NCI-H1048 (cell line): ENCODE measurements around the gene PRR5L.
"Not testable (repeated sequence)": the region's sequence is repeated elsewhere in the genome, so short reads cannot be mapped to it uniquely, and the experiment has no call there.

Experiments used
- DNase-seq: peaks from one replicate; lab custom pipeline; 2025; lab: John Stamatoyannopoulos, UW

PRR5L gene

DNA sequence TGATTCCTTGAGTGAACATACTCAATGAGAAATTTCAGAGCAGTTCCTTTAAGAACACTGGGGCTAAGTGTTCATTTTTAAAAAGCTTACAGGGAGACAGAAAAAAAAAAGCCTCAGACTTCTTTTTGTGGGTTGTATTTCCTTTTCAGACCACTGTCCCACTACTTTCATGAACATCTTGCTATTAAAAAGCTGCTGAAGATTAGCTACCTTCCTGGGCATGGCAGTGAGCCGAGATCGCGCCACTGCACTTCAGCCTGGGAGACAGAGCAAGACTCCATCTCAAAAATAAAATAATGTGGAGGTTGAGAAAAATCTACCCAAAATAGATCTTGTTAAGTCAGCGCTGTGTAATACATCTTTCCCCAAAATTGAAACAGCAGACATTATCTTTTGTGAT, 203.2 kb downstream of the PRR5L start:
- no peak for DNase-seq

GRCh38 chr11:36500315-36500721, 204.2 kb downstream of the PRR5L start:
- no peak for DNase-seq

DNA sequence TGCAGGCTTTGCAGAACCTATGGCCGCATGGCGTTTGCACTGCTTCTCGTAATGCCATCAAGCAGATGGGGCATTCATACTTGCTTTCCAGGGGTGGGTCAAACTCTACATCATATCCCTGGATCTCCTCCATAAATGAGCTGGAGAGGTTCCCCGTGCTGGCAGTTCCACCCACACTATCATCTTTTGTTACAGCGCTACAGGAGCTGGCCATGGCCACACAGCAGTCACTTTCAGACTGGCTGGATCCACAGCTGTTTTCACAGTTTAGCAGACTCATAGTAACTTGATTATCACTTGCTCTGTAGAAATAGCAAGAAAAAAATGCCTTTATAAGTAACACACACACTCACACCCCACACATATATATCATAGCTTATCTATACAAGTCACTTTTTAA, 205.1 kb downstream of the PRR5L start:
- no peak for DNase-seq

DNA sequence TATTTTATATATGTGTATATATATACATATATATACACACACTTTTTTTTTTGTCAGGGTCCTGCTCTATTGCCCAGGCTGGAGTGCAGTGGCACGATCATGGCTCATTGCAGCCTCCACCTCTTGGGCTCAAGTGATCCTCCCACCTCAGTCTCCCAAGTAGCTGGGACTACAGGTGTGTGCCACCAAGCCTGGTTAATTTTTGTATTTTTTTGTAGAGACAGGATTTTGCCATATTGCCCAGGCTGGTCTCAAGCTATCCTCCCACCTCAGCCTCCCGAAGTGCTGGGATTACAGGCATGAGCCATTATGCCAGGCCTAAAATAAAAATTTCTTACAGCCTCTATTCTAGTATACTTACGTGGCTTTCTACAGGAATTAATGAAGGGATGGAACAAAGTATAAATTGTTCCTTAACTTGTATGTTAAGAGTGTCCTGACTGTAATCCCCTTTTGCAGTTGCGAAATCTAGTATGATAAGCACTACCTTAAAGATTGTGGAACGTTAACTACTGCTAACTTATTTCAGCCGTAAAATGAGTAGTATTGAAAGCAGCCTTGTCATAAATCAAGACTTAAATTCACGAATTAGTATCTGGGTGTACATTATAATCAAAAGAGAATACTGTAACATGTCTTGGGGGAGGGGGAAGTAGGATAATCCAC, 211.9 kb downstream of the PRR5L start:
- no peak for DNase-seq

DNA sequence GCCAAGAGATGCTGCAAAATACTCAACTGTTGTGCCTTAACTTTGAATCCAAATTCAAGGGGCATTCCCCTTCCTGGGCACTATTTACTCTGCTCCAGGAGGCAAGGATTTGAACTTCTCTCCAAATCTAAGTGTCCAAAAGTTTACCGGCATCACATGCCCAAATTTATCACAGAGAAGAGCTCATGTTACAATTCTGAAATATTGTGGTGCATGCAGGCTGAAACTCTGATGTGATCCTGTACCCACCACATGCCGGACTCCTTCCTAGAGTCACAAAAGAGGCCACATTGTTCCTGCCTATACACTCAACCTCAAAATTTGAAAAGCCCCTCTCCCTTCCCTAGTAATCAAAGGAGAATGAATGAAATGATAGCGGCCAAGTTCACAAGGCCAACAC, 212.7 kb downstream of the PRR5L start:
- no peak for DNase-seq

- no peak for DNase-seq
These were observed 213.1 kb downstream of the PRR5L start for GRCh38 chr11:36509201-36509639.

- DNase-seq: peak; percentile 73
These were observed 213.9 kb downstream of the PRR5L start, which contains the start of gene TRAF6 for GRCh38 chr11:36509694-36510593. TSS of gene TRAF6 (minus strand) at chr11:36510272. CDS start at chr11:36501515, 8,757 bp downstream.

DNA sequence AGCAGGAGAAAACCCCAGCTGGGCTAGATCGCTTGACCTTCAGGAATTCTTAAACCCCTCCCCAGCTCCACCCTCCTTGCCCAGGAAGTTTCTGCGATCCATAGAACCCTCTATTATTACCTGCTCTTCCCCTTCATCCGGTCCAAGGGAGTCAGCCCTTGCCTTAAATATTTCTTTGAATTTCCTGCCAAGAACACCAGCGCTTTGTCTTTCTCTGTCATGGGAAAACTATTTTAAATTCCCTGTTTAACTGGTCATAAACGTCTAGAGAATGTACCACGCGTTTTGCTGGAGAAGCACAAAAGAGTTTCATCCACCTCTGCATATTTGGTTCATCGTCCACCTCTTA, 214.5 kb downstream of the PRR5L start:
- DNase-seq: no peak

DNA sequence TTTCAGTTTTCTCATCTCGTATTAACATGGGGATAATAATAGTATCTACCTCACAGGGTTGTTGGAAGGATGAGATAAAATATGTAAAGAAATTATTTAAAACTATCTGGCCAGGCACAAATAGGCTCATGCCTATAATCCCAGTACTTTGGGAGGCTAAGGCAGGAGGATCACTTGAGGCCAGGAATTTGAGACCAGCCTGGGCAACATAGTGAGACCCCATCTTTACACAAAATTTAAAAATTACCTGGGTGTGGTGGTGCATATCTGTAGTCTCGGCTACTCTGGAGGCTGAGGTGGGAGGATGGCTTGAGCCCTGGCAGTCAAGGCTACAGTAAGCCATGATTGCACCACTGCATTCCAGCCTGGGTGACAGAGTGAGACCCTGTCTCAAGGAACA, 215.0 kb downstream of the PRR5L start:
- DNase-seq: not testable (repeated sequence)

- no peak for DNase-seq
These were observed 215.9 kb downstream of the PRR5L start for GRCh38 chr11:36512016-36512415.

DNA sequence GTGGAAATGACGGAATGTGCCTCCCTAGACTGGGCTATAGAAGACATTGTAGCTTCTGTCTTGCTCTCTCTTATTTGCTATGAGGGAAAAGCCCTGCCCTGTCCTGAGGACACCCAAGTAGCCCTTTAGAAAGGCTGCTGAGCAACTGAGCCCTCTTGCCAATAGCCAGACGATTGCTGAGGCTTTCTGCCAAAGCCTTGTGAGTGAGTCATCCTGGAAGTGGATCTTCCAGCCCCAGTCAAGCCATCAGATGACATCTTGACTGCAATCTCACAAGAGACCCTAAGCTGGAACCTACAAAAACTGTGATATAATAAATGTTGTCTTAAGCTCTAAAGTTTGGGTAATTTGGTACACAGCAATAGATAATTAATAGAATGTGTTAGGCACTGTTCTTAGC, 217.9 kb downstream of the PRR5L start:
- DNase-seq: no peak
